NCI-H460 (cell line): ENCODE data around the gene C1orf105. TPM values are rescaled to one million over a fixed set of nuclear protein-coding genes. Genes with fewer than 3 reads are reported as not detected.

ENCODE experiments used
- DNase-seq: peaks from one replicate; pipeline ENCODE4 v3.0.0-alpha.2; 2016; ENCODE audit warnings: low read depth; ENCODE audit errors: extremely low read depth
- total RNA-seq: library from RNA; depleted of rRNA; stranded (reverse); fragments of >200 nt; shearing (Covaris generic); gene quantifications from 2 replicates; pipeline ENCODE4 v1.2.3, GENCODE V29; 2014

The C1orf105 gene
- total RNA-seq, 1 experiment from 2014 or later: not detected

DNA sequence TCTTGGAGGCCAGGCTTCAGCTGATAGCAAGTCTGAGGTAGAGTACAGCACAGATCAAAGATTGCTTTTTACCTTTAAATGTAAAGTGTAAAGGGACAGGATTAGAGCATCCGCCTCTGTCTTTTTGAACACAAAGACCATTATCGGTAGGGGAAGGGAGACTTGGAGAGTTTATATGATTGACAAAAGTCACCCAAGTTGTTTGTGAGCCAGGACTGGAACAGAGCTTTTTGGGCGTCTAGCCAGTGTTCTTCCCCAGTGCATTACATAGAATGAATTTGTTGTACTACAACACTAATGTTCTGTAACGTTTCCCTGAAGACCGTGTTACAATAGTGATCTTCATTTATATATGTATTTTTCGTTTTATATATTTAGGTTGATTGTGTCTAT lies 32.7 kb downstream of the C1orf105 start:
- DNase-seq: no peak

GRCh38 chr1:172453607-172454006 lies 33.1 kb downstream of the C1orf105 start:
- no peak for DNase-seq

DNA sequence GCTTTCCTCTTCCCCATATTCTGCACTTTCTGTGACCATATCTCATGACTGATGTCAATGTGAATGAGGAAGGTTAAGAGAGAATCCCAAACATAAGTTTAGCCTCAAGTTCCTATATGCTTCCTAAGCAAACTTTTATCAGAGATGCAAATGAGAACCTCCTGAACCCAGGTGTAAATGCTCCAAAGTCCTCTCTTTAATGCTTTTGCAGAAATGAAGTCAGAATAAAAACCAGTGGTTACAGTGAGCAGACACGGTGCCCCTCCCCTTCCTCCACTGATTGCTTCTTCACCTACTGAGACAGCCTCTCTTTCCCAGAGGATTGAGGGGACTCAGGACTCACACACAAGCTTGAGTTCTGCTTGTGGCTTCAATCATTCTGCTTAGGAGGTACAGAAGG lies 35.0 kb downstream of the C1orf105 start:
- no peak for DNase-seq

DNA sequence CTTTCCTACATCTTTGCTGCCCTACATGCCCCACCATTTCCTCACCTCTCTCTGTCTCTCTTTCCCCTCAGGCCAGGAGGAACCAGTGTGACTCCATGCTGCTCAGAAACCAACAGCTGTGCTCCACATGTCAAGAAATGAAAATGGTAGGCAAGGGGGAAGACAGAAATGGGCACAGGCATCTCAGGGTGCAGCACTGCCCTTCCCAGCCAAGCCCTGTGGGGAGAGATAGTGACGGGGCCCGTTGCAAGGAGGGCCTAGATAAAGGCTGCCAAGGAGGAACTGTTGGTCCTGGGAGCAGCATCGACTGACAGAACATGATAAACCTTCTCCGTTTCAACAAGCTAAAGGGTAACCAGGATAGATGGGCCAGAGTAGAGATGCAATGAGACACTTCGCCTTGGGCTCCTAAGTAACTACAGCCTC lies 35.9 kb downstream of the C1orf105 start:
- no peak for DNase-seq

DNA sequence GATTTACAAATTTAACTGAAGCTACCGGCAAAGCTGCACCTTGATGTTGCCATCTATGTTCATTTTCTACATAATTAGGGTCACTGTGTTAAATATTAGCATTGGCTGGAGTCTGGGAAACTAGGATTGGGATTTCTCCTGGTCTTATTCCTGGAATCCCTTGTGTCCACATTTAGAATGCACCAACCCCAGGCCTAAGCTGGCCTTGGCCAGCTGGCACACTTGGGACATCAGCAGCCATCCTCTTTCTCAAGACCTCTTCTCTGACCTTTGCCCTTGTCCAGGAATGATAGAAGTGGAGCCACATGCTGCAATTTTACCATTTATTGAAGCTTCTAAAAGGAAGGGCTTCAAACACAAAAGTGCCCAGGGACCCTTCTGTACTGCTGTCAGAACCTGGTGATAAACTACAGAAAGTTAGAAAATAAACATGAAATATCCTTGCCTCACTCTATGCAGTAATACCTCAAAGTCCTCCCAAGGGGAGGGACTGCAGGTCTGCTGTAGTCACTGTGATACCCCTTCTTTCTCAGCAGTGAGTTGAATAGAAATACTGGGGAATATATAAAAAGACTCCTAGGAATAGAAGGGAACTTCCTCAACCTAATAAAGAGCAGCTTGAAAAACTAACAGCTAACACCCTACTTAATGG lies 37.1 kb downstream of the C1orf105 start:
- DNase-seq: no peak

DNA sequence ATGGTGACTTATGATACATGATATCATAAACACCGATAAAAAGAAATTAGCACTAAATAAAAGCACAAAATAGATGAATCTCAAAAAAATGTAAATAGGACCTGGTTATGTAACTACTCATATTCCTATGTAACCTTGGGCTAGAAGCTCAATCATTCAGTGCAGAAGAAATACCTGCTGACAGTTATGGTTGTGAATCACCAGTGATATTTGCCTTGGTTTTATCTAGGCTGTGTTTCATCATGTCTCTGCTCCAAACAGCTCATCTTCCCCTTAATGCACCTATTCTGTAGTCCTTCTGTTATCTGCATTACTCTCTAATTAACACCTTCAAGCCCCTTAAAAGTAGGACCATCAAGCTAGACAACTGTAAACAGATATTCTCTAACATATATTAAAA lies 39.7 kb downstream of the C1orf105 start:
- DNase-seq: no peak

- no peak for DNase-seq
Measured at GRCh38 chr1:172460887-172461315, 40.4 kb downstream of the C1orf105 start.

DNA sequence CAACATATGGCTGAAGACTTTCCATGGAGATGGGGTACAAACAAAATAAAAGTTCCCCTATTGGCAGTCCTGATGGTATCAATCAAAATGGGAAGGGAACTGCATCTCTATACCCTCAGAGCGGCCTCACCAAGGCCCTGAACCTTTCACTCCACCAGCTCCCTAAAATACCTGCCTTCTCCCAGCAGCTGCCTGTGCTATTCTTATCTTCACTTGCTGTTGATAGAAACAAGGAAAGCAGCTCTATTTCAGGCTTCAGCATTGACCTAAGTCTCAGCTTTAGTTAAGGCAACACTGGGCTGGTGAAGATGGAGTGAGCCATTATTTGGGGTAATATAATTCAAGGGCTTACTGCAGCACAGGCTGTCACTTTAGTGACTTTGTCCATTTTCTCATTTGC lies 45.1 kb downstream of the C1orf105 start:
- DNase-seq: no peak

DNA sequence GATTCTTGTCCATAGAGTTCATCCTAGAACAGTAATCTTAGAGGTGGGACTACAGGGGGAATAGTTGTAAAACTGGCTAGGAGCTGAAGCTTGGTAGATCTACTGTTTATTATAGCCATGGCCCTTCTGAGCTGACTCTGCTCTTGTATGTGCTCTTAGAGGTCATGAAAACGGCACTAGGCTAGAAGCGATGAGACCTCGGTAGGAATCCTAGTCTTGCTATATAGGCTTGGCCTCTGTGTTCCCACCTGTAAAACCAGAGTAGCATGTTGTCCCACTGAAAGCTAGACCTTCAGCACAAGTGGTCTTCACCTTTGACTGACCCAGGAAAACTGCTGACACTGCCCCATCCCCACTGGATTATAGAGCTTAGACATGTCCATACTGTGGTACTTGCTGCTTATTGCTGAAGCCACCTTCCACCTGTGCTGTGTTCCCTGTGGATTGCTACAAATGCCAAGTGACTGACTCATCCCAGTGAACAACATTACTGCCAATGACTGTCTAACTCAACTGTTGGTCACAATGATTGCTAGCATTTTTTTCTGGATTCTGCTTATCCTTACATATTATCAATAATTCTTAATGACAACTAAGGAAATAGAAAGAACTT lies 46.4 kb downstream of the C1orf105 start:
- no peak for DNase-seq

GRCh38 chr1:172467446-172467845 lies 47.0 kb downstream of the C1orf105 start:
- no peak for DNase-seq

DNA sequence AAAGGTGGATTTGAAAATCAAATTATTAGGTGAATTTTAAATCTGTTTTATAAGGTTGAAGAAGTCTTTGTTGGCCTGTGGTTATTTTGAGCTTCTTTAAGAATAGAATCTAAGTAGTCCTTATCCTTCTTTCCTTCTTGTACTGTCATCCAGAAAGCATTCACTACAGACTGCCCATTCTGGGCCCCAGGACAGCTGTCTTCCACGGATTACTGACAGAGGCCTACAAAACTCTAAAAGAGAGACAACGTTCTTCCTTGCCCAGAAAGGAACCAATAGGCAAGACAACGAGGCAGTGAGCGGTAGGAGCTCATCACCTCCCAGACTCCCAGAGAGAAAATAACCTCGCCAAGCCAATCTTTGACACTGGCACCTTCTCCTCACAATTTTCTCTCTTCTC lies 47.8 kb downstream of the C1orf105 start:
- no peak for DNase-seq

- no peak for DNase-seq
Measured at GRCh38 chr1:172469717-172470116, 49.2 kb downstream of the C1orf105 start.

GRCh38 chr1:172470149-172470548 lies 49.7 kb downstream of the C1orf105 start:
- no peak for DNase-seq

GRCh38 chr1:172471666-172472065 lies 51.2 kb downstream of the C1orf105 start:
- no peak for DNase-seq

DNA sequence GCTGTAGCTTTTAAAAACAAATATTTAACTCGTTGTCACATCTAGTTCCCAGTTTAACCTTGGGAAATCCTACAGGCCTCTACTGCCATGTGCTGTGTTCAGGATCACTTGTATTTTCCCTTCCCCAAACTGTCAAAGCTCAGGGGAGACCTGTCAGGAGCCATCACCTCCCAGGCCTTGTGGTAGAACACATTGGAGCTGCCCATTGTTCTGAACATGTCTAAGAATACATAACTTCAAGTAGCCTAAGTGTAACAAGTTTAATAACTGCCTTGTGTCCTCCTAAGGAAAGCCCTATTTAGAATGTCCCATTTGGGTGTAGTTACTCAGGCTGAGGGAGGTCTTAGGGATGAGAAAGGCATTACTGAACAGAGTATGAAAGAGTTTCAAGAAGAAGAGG lies 52.0 kb downstream of the C1orf105 start:
- DNase-seq: no peak

- no peak for DNase-seq
Measured at GRCh38 chr1:172473302-172473701, 52.8 kb downstream of the C1orf105 start.

- no peak for DNase-seq
Measured at GRCh38 chr1:172473842-172474241, 53.4 kb downstream of the C1orf105 start.

GRCh38 chr1:172476218-172476811 lies 55.8 kb downstream of the C1orf105 start:
- no peak for DNase-seq

GRCh38 chr1:172477216-172477615 lies 56.7 kb downstream of the C1orf105 start:
- no peak for DNase-seq

DNA sequence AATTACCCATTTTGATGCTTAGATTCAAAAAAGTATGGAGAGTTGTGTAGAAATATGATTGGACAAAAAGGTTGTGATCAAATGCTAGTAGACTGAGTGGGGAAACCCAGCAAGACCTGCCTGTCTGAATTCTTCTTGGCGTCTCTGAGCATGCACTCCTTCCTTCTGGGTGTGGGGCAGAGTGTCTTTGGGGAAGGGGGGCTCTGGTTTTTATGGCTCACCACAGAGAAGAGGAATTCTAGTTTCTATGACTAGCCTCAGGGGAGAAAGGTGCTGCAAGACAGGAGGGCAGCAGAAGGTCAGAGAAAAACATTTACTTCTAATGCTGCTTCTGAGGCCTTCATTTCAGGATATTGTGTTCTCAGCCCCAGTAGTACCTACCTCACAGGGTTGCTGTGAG lies 57.3 kb downstream of the C1orf105 start:
- DNase-seq: no peak

DNA sequence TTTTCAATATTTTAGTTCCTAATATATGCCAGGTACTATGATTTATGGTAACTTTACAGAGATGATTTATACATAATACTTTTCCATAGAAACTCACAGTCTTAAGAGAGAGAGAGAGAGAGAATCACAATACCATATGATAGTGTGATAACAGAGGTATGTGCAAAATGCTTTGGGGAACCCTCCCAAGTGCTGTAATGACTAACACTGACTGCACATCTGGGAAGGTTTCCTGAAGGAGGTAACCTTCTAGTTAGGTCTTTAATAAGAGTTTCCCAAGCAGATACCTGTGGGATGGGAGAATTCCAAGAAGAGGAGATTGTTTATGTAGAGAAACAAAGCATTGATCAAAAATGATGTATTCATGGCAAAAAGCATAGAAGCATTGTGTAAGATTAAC lies 58.0 kb downstream of the C1orf105 start:
- no peak for DNase-seq

- no peak for DNase-seq
Measured at GRCh38 chr1:172480431-172480830, 59.9 kb downstream of the C1orf105 start.
